AG04450 (cell line): Measurements from ENCODE around the gene CD2. TPM values are rescaled to one million over a fixed set of nuclear protein-coding genes. Genes with fewer than 3 reads are reported as not detected.

Experiments
- CTCF ChIA-PET: fragments of 300-600, 350-600 bp; formaldehyde crosslinking; extraction: SDS; loops from one replicate; lab custom pipeline; 2022; ENCODE audit warnings: antibody characterized with exemption, inconsistent platforms; lab: Charles Lee
- POLR2A ChIA-PET: fragments of 350-600 bp; formaldehyde crosslinking; extraction: SDS; loops from one replicate; lab custom pipeline; 2021; ENCODE audit warnings: antibody characterized with exemption, inconsistent platforms; lab: Yijun Ruan, JAX
- DNase-seq: peaks from one replicate; pipeline ENCODE4 v3.0.0-alpha.2; 2011; ENCODE audit warnings: low read depth, low spot score
- H3K27ac ChIP-seq: one replicate; pipeline ENCODE4 v1.5.1; 2012; ENCODE audit warnings: low read depth, low read length, control low read depth
- H3K27me3 ChIP-seq: one replicate; pipeline ENCODE4 v1.6.0; 2012; ENCODE audit warnings: low read length; ENCODE audit not compliant: control insufficient read depth, insufficient read depth
- H3K4me3 ChIP-seq: 2 replicates; pipeline ENCODE4 v1.5.1; 2011; ENCODE audit warnings: mild to moderate bottlenecking, low read depth, low read length, control low read depth
- H3K9me3 ChIP-seq: 2 replicates; pipeline ENCODE4 v1.5.1; 2012; ENCODE audit warnings: low read length; ENCODE audit not compliant: control insufficient read depth, insufficient read depth
- polyA plus RNA-seq: library from polyadenylated mRNA; depleted of rRNA; stranded (reverse); fragments of >200 nt; gene quantifications from 2 replicates; pipeline ENCODE4 v1.2.3, GENCODE V29; 2011
- TF ChIP-seq, protein P1 (sequence below): IDR thresholded peaks from 2 replicates; pipeline ENCODE4 v1.5.1; 2011; ENCODE audit warnings: low read depth, low read length, control low read depth, inconsistent platforms

Gene CD2
- polyA plus RNA-seq, 1 experiment, result not detected

- no peaks in the 10 kb centered on the region for H3K9me3 ChIP-seq
- ChIA-PET POLR2A (no interaction called here), CTCF (no interaction called here)
- no peak overlapping the region for H3K27ac ChIP-seq
- DNase-seq, result no peak
- H3K27me3 ChIP-seq, result no peaks in the 10 kb centered on the region
- TF ChIP-seq, protein P1, sequence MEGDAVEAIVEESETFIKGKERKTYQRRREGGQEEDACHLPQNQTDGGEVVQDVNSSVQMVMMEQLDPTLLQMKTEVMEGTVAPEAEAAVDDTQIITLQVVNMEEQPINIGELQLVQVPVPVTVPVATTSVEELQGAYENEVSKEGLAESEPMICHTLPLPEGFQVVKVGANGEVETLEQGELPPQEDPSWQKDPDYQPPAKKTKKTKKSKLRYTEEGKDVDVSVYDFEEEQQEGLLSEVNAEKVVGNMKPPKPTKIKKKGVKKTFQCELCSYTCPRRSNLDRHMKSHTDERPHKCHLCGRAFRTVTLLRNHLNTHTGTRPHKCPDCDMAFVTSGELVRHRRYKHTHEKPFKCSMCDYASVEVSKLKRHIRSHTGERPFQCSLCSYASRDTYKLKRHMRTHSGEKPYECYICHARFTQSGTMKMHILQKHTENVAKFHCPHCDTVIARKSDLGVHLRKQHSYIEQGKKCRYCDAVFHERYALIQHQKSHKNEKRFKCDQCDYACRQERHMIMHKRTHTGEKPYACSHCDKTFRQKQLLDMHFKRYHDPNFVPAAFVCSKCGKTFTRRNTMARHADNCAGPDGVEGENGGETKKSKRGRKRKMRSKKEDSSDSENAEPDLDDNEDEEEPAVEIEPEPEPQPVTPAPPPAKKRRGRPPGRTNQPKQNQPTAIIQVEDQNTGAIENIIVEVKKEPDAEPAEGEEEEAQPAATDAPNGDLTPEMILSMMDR, result no peak
- H3K4me3 ChIP-seq, result no peak overlapping the region
Measured at GRCh38 chr1:116785006-116785405, 30.8 kb downstream of the CD2 start.

DNA sequence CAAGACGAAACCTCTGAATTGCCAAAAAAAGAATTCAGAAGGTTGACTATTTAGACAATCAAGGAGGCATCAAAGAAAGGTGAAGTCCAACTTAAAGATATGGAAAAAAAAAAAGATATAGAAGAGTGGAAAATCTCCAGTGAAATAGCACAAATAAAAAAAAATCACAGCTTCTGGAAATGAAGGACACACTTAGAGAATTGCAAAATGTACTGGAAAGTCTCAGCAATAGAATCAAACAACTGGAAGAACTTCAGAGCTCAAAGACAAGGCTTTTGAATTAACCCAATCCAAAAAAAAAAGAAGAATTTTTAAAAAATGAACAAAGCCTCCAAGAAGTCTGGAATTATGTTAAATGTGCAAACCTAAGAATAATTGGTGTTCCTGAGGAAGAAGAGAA is 31.8 kb downstream of the CD2 start:
- Histone ChIP-seq H3K27ac (no peak overlapping the region), H3K27me3 (no peaks in the 10 kb centered on the region), H3K9me3 (no peaks in the 10 kb centered on the region), H3K4me3 (no peak overlapping the region)
- TF ChIP-seq, protein P1, result no peak
- POLR2A ChIA-PET, result no interaction called here
- no peak for DNase-seq
- CTCF ChIA-PET, result no interaction called here

GRCh38 chr1:116791727-116792126 is 37.5 kb downstream of the CD2 start:
- Histone ChIP-seq H3K27ac (no peak overlapping the region), H3K9me3 (no peaks in the 10 kb centered on the region), H3K27me3 (no peaks in the 10 kb centered on the region), H3K4me3 (no peak overlapping the region)
- no peak for DNase-seq
- TF ChIP-seq, protein P1, result no peak
- ChIA-PET POLR2A (no interaction called here), CTCF (no interaction called here)

DNA sequence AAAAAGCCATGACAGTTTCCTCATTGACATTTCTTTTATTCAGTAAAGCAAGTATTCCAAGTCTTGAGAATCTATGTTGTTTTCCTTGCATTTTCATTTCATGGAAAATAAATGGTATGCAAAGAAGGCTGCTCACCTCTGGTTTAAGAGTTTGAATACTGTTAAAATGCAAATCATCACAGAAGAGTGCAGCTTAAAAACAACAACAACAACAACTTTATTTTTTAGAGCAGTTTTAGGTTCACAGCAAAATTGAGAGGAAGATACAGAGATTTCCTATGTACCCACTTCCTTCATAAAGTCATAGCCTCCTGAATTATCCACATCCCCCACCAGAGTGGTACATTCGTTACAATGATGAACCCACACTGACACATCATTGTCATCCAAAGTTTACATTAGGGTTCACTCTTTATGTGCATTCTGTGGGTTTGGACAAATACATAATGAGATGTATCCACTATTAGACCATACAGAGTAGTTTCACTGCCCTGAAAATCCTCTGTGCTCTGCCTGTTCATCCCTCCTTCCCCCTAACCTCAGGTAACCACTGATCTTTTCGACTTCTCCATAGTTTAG is 39.2 kb downstream of the CD2 start:
- Histone ChIP-seq H3K9me3 (no peaks in the 10 kb centered on the region), H3K27me3 (no peaks in the 10 kb centered on the region), H3K4me3 (no peak overlapping the region), H3K27ac (no peak overlapping the region)
- no peak for DNase-seq
- POLR2A ChIA-PET, result no interaction called here
- TF ChIP-seq, protein P1, result no peak
- CTCF ChIA-PET, result no interaction called here

DNA sequence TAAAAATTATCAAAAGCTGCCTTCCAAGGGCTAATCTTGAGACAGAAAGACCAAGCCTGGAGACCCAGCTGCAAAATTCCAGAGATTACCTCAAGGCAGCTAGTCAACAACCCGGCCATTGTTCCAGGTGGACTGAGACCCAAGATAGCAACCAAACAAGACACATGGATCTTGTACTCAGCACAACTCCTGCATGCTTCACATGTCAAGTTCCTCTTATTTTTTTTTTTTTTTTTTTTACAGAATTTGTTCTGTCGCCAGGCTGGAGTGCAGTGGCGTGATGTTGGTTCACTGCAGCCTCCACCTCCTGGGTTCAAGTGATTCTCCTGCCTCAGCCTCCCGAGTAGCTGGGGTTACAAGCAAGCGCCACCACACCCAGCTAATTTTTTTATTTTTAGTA is 40.1 kb downstream of the CD2 start:
- CTCF ChIA-PET, result no interaction called here

More for the DNA sequence above, 40.1 kb downstream of the CD2 start:
- TF ChIP-seq, protein P1, result no peak
- no peak overlapping the region for H3K27ac ChIP-seq
- no peaks in the 10 kb centered on the region for H3K27me3 ChIP-seq
- H3K4me3 ChIP-seq, result no peak overlapping the region
- H3K9me3 ChIP-seq, result no peaks in the 10 kb centered on the region
- POLR2A ChIA-PET, result no interaction called here
- no peak for DNase-seq
